LNCaP clone FGC (cell line): ENCODE results near the gene DCPS.

Source experiments
- DNase-seq: peaks from one replicate; pipeline ENCODE4 v3.0.0-alpha.2; 2011; ENCODE audit warnings: low read depth
- H3K4me3 ChIP-seq: 2 replicates; pipeline ENCODE4 v1.5.1; 2011; ENCODE audit warnings: mild to moderate bottlenecking, low read depth, low read length, control low read depth
- CTCF ChIP-seq: IDR thresholded peaks from 2 replicates; pipeline ENCODE4 v1.5.1; 2012; ENCODE audit warnings: mild to moderate bottlenecking; ENCODE audit not compliant: control insufficient read depth, insufficient read depth; ENCODE audit errors: extremely low read depth

The DCPS gene

GRCh38 chr11:126313826-126314225 is 10.0 kb downstream of the DCPS start:
- DNase-seq, result no peak
- no peak overlapping the region for H3K4me3 ChIP-seq
- TF ChIP-seq CTCF, result no peak

- H3K4me3 ChIP-seq, result no peak overlapping the region
Observed at GRCh38 chr11:126317432-126317755, 13.5 kb downstream of the DCPS start.

GRCh38 chr11:126317756-126318573 is 14.1 kb downstream of the DCPS start:
- H3K4me3 ChIP-seq, result no peak overlapping the region
- TF ChIP-seq CTCF, result no peak
- DNase-seq, result no peak

More at GRCh38 chr11:126317432-126317755, 13.5 kb downstream of the DCPS start:
- no peak for DNase-seq
- TF ChIP-seq CTCF, result no peak

GRCh38 chr11:126318574-126319373 is 14.9 kb downstream of the DCPS start:
- no peak overlapping the region for H3K4me3 ChIP-seq
- DNase-seq, result no peak
- no peak for TF ChIP-seq CTCF

GRCh38 chr11:126319374-126319740 is 15.5 kb downstream of the DCPS start:
- no peak for DNase-seq
- no peak overlapping the region for H3K4me3 ChIP-seq
- TF ChIP-seq CTCF, result no peak

- no peak for TF ChIP-seq CTCF
- DNase-seq, result no peak
- no peak overlapping the region for H3K4me3 ChIP-seq
Observed at GRCh38 chr11:126322996-126323395, 19.1 kb downstream of the DCPS start.
